H1 (cell line): Measurements from ENCODE around the gene ZNF730. TPM values are rescaled to one million over a fixed set of nuclear protein-coding genes. Genes with fewer than 3 reads are reported as not detected.
A peak's percentile ranks its signal among the peaks of the same experiment; 100 is the strongest.

Experiments
- ASH2L ChIP-seq: fragments of 200-600, 300-600 bp; sonication (generic); IDR thresholded peaks from one replicate; pipeline ENCODE4 v1.7.1; 2017; ENCODE audit warnings: low read length
- BACH1 ChIP-seq: IDR thresholded peaks from 2 replicates; pipeline ENCODE4 v1.6.1; 2012; ENCODE audit warnings: low read length, improper control_type of control experiment
- BCL11A ChIP-seq, 2 experiments: IDR thresholded peaks; one replicate each; pipeline ENCODE4 v1.6.1; 2011; ENCODE audit warnings: low read depth in 2 of 2, low read length in 2 of 2, mild to moderate bottlenecking in 2 of 2
- BRCA1 ChIP-seq: IDR thresholded peaks from 2 replicates; pipeline ENCODE4 v1.6.1; 2012; ENCODE audit warnings: low read depth, low read length, improper control_type of control experiment
- FOSL1 ChIP-seq: IDR thresholded peaks from 2 replicates; pipeline ENCODE4 v1.6.1; 2011; ENCODE audit warnings: mild to moderate bottlenecking, low read depth, low read length, moderate library complexity; ENCODE audit not compliant: insufficient read depth
- HDAC2 ChIP-seq, 2 experiments: fragments of 300-600 bp in 1 of 2; sonication (generic) in 1 of 2; IDR thresholded peaks; 2 replicates each; pipeline ENCODE4 v1.6.1; 2011 to 2012; ENCODE audit warnings: low read depth in 2 of 2, low read length in 2 of 2, mild to moderate bottlenecking in 2 of 2, moderate library complexity in 2 of 2, borderline replicate concordance in 1 of 2, inconsistent platforms in 1 of 2
- JUND ChIP-seq: IDR thresholded peaks from 2 replicates; pipeline ENCODE4 v1.6.1; 2011; ENCODE audit warnings: mild to moderate bottlenecking, improper control_type of control experiment, low read length
- KDM4A ChIP-seq: IDR thresholded peaks from one replicate; pipeline ENCODE4 v1.7.1; 2012; ENCODE audit warnings: low read depth, mild to moderate bottlenecking, moderate library complexity, low read length, inconsistent platforms; ENCODE audit not compliant: severe bottlenecking
- PHF8 ChIP-seq: fragments of 200-600 bp; sonication (generic); conservative IDR thresholded peaks from 2 replicates; pipeline ENCODE4 v1.7.1; 2012; ENCODE audit warnings: low read depth, mild to moderate bottlenecking, inconsistent platforms, low read length, moderate library complexity
- RAD21 ChIP-seq, 2 experiments: IDR thresholded peaks in 1 of 2; conservative IDR thresholded peaks in 1 of 2; 2 replicates each; pipeline ENCODE4 v1.6.1; 2011; ENCODE audit warnings: low read depth in 2 of 2, low read length in 2 of 2, improper control_type of control experiment in 1 of 2, inconsistent platforms in 1 of 2, mild to moderate bottlenecking in 1 of 2, moderate library complexity in 1 of 2
- RBBP5 ChIP-seq: IDR thresholded peaks from 2 replicates; pipeline ENCODE4 v1.7.1; 2012; ENCODE audit warnings: low read depth, mild to moderate bottlenecking, inconsistent platforms, low read length, moderate library complexity, borderline replicate concordance
- RFX5 ChIP-seq: IDR thresholded peaks from 2 replicates; pipeline ENCODE4 v1.6.1; 2011; ENCODE audit warnings: low read depth, low read length, improper control_type of control experiment, borderline replicate concordance
- RNF2 ChIP-seq: fragments of 200-900, 300-1000 bp; sonication (generic); IDR thresholded peaks from 2 replicates; pipeline ENCODE4 v1.7.1; 2016; ENCODE audit warnings: borderline replicate concordance, low read depth, mild to moderate bottlenecking, antibody characterized with exemption, low read length; ENCODE audit not compliant: poor library complexity, severe bottlenecking; ENCODE audit errors: missing control alignments
- SIN3A ChIP-seq, 2 experiments: IDR thresholded peaks in 1 of 2; conservative IDR thresholded peaks in 1 of 2; 2 replicates each; pipeline ENCODE4 v1.6.1; 2011 to 2012; ENCODE audit warnings: low read length in 2 of 2, improper control_type of control experiment in 1 of 2, low read depth in 1 of 2, mild to moderate bottlenecking in 1 of 2
- SP4 ChIP-seq: IDR thresholded peaks from 2 replicates; pipeline ENCODE4 v1.6.1; 2012; ENCODE audit warnings: low read length, inconsistent platforms
- TAF7 ChIP-seq: optimal IDR thresholded peaks from 2 replicates; pipeline ENCODE3; 2011; ENCODE audit warnings: low read depth, mild to moderate bottlenecking, inconsistent platforms, low read length, moderate library complexity, borderline replicate concordance
- polyA plus RNA-seq, 7 experiments: library from polyadenylated mRNA; depleted of rRNA in 3 of 7; stranded (reverse) in 5 of 7; unstranded in 2 of 7; fragments of >200 nt in 5 of 7; fragments of 200-250 nt in 2 of 7; gene quantifications; 1 replicate in 5 of 7; 2 replicates in 1 of 7; 4 replicates in 1 of 7; pipeline versions ENCODE4 v1.2.1 to v1.2.3, GENCODE V29; 2011 to 2013; ENCODE audit warnings: missing spikeins in 2 of 7, mixed read lengths in 2 of 7
- total RNA-seq: library from RNA; stranded (reverse); fragmentation: NEBNext Ultra II Directional; extraction: Animal tissue kit (Norgen Biotek cat#: 25700); gene quantifications from 2 replicates; pipeline ENCODE4 v1.2.1, GENCODE V29; 2021
- TF ChIP-seq, protein P1 (sequence below): IDR thresholded peaks from 2 replicates; pipeline ENCODE4 v1.6.1; 2011; ENCODE audit warnings: low read depth, mild to moderate bottlenecking, low read length; ENCODE audit not compliant: insufficient read depth

ZNF730 gene
- total and polyA plus RNA-seq, 2 of the 8 experiments (the other 6 are each of a cell fraction or from before 2014, with no cell fraction given) = 7.0 to 29.4 TPM

DNA sequence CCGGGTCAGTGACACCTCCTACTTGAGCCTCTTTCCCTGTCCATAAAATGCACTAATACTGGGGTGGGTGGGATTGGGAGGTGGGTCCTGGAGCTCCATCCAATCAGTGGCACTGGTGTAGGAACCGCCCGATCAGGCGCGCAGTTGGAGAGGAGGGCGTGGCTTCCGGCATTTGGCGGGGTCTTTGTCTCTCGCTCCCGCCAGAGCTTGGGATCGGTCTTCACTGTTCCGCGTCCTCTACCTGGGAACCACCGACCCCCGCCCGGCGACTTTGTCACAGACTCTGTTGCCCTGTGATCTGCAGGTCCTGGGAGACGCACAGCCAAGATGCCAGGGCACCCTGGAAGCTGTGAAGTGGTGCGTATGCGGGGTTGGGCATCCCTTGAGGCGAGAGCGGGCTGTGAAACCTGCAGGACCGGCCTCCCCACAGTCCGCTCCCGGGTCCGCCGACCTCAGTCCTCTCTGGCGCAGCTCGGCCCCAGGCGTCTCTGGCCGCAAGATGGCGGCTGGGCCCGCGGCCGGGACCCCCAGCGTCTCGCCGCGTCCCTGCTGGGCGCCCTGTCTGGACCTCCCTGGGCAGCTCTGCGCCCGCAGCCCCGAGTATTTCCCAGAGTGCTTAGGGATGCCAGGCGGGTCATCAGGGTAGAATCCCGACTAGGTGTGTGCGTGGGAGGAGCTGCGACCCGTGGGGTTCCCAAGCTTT, 41.6 kb upstream of the ZNF730 start (continued):
- TF ChIP-seq PHF8 (peak; percentile 98), KDM4A (peak; percentile 78), RNF2 (no peak), RFX5 (no peak), HDAC2 (IDR thresholded peaks at IDR 0.05; ENCODE audit: borderline replicate concordance in 1 of 2, low read depth in 2 of 2, low read length in 2 of 2) (0 out of 4 replicates have a peak, but pooled peaks of 1 of the 2 experiments have one; percentile 43), BACH1 (no peak), RBBP5 (peak; percentile 44; the same call in 1 of the 2 replicates), SP4 (no peak), BRCA1 (no peak), SIN3A (conservative IDR thresholded peaks at IDR 0.05 in 1 of 2, IDR thresholded peaks at IDR 0.05 in 1 of 2; ENCODE audit: low read depth in 1 of 2, low read length in 2 of 2) (0 out of 4 replicates have a peak, but pooled peaks of 1 of the 2 experiments have one; percentile 20), RAD21 (IDR thresholded peaks at IDR 0.05 in 1 of 2, conservative IDR thresholded peaks at IDR 0.05 in 1 of 2; ENCODE audit: low read depth in 2 of 2, low read length in 2 of 2) (peak in 1 of 2 experiments; percentile 7; a peak in 1 of 4 replicates), JUND (no peak), TAF7 (peak; percentile 64), FOSL1 (no peak), ASH2L (peak; percentile 60), BCL11A (IDR thresholded peaks at IDR 0.05; ENCODE audit: low read depth in 2 of 2, low read length in 2 of 2) (no peak)
- TF ChIP-seq, protein P1, sequence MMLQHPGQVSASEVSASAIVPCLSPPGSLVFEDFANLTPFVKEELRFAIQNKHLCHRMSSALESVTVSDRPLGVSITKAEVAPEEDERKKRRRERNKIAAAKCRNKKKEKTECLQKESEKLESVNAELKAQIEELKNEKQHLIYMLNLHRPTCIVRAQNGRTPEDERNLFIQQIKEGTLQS = no peak
